ENCODE results near the gene SLC22A31.

Gene SLC22A31

DNA sequence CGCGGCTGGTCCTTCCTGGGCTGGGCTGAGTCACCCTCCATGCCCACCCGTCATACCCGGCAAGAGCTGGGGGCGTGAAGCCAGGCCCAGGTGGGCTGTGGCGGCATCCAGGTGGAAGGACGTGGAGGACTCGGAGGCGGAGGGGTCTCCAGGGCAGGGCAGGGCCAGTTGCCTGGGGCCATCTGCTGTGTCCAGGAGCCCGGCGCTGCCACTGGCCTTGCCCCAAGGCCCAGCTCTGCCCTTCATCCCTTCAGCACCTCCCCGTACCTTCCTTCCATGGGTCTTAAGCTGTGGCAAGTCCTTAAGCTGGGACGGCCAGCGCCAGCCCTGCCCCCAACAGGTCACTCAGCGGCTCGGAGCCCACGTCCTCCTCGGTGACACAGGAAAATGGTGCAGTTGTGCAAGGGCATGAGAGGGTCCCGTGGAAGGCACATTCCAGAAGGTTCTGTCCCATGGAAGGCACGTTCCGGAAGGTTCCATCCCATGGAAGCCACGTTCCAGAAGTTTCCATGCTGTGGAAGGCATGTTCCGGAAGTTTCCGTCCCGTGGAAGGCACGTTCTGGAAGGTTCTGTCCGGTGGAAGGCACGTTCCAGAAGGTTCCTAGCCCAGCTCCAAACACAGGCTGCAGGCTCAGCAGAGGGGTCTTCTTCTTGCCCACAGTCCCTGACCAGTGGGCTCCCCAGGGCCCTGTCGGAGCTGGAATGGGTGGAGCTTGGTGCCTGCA lies 39.2 kb downstream of the SLC22A31 start:
- H3K4me3 ChIP-seq (ENCODE audit: low read depth, low read length), result no peak overlapping the region
- TF ChIP-seq, protein P1, sequence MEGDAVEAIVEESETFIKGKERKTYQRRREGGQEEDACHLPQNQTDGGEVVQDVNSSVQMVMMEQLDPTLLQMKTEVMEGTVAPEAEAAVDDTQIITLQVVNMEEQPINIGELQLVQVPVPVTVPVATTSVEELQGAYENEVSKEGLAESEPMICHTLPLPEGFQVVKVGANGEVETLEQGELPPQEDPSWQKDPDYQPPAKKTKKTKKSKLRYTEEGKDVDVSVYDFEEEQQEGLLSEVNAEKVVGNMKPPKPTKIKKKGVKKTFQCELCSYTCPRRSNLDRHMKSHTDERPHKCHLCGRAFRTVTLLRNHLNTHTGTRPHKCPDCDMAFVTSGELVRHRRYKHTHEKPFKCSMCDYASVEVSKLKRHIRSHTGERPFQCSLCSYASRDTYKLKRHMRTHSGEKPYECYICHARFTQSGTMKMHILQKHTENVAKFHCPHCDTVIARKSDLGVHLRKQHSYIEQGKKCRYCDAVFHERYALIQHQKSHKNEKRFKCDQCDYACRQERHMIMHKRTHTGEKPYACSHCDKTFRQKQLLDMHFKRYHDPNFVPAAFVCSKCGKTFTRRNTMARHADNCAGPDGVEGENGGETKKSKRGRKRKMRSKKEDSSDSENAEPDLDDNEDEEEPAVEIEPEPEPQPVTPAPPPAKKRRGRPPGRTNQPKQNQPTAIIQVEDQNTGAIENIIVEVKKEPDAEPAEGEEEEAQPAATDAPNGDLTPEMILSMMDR (IDR thresholded peaks at IDR 0.05; ENCODE audit: borderline replicate concordance, insufficient read depth, low read depth, low read length), result no peak

DNA sequence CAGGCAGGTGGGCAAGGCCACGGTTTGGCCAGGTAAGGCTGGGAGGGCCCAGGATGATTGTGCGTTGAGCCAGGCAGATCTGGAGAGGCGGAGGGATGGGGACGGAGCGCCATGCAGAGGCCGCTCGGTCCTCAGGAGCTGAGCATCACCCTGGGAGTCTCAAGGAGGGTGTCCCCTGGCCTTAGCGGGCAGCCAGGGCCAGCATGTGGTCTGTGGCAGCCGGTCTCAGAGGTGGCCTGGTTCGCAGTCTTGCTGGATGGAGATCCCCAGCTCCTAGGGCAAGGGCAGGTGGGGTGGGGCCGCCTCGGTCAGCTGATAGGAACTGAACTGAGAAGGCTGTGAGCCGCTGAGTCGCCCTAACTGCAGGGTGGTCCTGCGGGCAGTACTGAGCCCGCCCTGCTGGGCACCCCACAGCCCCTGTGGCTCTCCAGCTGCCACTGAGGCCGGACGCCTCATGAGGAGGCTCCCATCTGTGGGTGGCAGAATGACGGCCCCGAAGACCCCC lies 40.4 kb downstream of the SLC22A31 start:
- TF ChIP-seq, protein P1 (IDR thresholded peaks at IDR 0.05; ENCODE audit: borderline replicate concordance, insufficient read depth, low read depth, low read length), result no peak

DNA sequence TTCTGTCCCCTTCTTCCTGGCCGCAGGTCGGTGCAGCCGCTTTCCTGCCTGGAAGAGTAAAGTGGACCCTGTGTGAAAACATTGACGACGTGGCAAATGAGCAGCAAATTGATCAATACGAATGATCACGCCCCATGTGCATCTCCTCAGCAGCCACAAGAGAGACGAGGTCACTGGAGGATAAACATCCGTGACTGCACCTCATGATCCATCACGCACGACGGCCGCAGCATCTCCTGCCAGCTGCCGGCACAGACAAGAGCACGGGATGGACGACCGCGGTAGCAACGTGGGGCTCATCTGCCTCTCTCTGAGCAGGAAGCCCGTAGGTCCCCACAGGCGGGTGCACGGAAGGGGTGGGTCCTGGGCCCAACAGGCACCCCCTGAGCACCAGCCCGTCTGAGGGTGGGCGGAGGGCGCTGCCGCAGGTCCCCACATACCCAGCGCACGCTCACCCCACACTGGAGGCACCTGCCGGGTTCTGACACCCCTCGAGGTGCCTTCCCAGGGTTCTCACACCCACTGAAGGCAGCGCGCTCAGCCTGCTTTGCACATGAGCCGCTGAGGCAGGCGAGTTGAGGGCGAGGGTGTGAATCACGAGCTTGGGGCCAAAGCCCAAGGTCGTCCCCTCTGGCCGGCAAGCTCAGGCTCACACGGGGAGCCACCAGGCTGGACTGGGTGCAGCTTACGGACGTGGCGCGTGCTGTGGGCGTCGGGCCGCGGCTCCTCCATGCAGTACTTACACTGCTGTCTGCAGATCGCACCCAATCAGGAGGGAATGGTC lies 41.1 kb downstream of the SLC22A31 start:
- no peak overlapping the region for H3K4me3 ChIP-seq (ENCODE audit: low read depth, low read length)
- TF ChIP-seq, protein P1 (IDR thresholded peaks at IDR 0.05; ENCODE audit: borderline replicate concordance, insufficient read depth, low read depth, low read length), result no peak

More for the DNA sequence above, 40.4 kb downstream of the SLC22A31 start:
- no peak overlapping the region for H3K4me3 ChIP-seq (ENCODE audit: low read depth, low read length)

DNA sequence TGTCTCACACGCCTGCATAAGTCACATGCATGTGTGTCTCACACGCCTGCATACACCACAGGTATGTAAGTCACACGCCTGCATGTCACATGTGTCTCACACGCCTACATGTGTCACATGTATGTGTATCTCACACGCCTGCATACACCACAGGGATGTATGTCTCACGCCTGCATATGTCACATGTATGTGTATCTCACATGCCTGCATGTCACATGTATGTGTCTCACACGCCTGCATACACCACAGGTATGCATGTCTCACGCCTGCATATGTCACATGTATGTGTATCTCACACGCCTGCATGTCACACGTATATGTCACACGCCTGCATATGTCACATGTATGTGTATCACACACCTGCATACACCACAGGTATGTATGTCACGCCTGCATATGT lies 42.6 kb downstream of the SLC22A31 start:
- TF ChIP-seq, protein P1 (IDR thresholded peaks at IDR 0.05; ENCODE audit: borderline replicate concordance, insufficient read depth, low read depth, low read length), result no peak
- H3K4me3 ChIP-seq (ENCODE audit: low read depth, low read length), result no peak overlapping the region

DNA sequence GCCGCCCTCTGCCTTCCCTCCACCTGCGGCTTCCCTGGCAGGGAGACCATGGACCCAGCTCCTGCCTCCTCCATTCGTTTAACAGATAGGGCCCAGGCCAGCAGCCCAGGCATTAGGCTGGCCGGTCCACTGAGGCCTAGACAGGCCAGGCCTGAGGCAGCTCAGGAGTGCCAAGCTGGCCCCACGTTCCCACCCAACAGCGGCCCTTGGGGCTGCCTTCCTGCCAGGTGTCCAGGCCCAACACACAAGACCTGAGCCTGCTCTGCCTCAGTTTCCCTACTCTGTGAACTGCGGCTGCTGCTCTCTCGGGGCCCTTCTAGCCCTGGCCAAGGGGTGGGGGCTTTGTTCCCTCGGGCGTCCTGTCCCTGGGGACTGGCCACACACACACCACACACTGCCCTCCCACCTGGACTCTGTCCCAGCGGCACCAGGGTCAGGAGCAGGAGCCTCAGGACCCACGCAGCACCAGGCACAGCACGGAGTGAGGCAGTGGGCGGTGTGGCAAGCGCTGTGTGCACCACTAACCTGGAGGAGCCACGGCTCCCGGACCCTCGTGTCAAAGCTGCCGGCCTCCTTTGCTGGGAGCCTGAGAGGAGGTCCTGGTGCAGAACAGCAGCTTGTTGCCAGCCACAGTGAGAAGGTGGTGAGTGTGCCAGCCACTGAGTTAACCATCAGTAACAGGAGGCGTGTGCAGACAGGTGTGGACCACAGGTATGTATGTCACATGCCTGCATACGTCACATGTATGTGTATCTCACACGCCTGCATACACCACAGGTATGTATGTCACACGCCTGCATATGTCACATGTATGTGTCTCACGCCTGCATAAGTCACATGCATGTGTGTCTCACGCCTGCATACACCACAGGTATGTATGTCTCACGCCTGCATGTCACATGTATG lies 43.3 kb downstream of the SLC22A31 start:
- TF ChIP-seq, protein P1 (IDR thresholded peaks at IDR 0.05; ENCODE audit: borderline replicate concordance, insufficient read depth, low read depth, low read length), result no peak
- H3K4me3 ChIP-seq (ENCODE audit: low read depth, low read length), result no peak overlapping the region

DNA sequence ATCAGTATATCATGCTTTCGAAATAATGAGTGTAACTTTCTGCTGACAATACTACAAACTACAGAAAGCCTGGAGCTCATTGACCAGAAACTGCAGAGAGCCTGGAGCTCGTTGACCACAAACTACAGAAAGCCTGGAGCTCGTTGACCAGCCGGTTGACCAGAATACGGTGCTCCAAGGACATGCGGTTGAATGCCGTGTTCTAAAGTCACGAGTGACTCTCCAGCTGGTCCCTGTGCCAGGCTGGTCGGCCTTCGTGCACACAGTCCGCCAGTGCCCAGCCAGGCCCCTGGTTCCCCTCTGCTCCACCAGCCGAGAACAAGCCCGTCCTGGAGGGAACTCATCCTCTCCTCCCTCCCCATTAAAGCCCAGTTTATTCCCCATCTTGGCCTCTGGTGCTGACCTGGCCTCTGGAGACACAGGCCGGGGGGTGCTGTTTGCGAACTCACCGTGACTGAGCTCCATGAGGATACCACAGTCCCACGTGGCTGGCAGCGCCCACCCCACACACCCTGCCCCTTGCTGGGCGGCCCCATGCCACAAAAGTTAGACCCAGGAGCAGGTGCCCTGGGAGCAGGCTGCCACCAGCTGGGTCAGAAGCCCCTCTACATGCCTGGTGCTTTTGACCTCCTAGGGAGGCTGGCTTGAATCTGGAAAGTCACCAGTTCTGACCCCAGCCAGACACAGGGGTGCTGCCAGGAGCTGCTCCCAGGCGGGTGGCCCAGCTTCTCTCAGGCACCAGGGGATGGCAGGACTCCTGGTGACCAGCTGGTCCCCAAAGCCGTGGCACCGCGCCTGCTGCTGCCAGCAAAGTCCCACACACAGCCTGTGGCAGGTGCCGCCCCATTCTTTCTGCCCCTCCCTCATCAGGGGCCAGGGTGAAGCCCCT lies 44.2 kb downstream of the SLC22A31 start:
- TF ChIP-seq, protein P1 (IDR thresholded peaks at IDR 0.05; ENCODE audit: borderline replicate concordance, insufficient read depth, low read depth, low read length), result no peak
- no peak overlapping the region for H3K4me3 ChIP-seq (ENCODE audit: low read depth, low read length)

Data from GM12875 (cell line).